Dermis blood vessel endothelial cell (primary cell): ENCODE data around the gene SMIM10L2A. TPM values are rescaled to one million over a fixed set of nuclear protein-coding genes. Genes with fewer than 3 reads are reported as not detected.
"Not testable (repeated sequence)": the region's sequence is repeated elsewhere in the genome, so short reads cannot be mapped to it uniquely, and the experiment has no call there.

Experiments used
- DNase-seq: peaks from one replicate; pipeline ENCODE4 v3.0.0; 2010
- total RNA-seq: library from RNA; depleted of rRNA; stranded (reverse); fragments of >200 nt; gene quantifications from 2 replicates; pipeline ENCODE4 v1.2.3, GENCODE V29; 2014

SMIM10L2A gene
- total RNA-seq, 1 donor from 2014 or later, result 1.0 TPM

- DNase-seq, result not testable (repeated sequence)
Measured at GRCh38 chrX:135461756-135462155, 40.0 kb downstream of the SMIM10L2A start.

GRCh38 chrX:135463937-135464336 is 42.2 kb downstream of the SMIM10L2A start:
- peak; percentile 31 for DNase-seq

GRCh38 chrX:135476378-135476777 is 54.6 kb downstream of the SMIM10L2A start:
- no peak for DNase-seq

- peak; percentile 90 for DNase-seq
Measured at GRCh38 chrX:135477576-135477975, 55.8 kb downstream of the SMIM10L2A start.

Other genes with a start within 250 kb of the SMIM10L2A start
- not detected in 2 replicates for gene ETDA, start 169.9 kb upstream of the SMIM10L2A start, total RNA-seq
- not detected in 2 replicates for gene ETDC, start 112.5 kb upstream of the SMIM10L2A start, total RNA-seq
- 10.0 and 12.3 TPM in 2 replicates for gene ZNF75D, start 77.8 kb upstream of the SMIM10L2A start, total RNA-seq
- 9.3 and 17.5 TPM in 2 replicates for gene ZNF449, start 77.1 kb upstream of the SMIM10L2A start, total RNA-seq
- 3.3 and 4.6 TPM in 2 replicates for gene INTS6L, start 98.7 kb downstream of the SMIM10L2A start, total RNA-seq